Upper lobe of left lung (tissue), 4 donors: ENCODE results near the gene DNTTIP2.

Experiments
- EP300 ChIP-seq, 4 donors: sonication (generic); formaldehyde crosslinking; IDR thresholded peaks; one replicate each; pipeline ENCODE4 v1.5.1; 2017; ENCODE audit warnings: antibody characterized with exemption in 4 of 4, control low read depth in 2 of 4
- POLR2A ChIP-seq, 4 donors: fragments of 450-650 bp; IDR thresholded peaks; one replicate each; pipeline ENCODE4 v1.5.1; 2016 to 2017; ENCODE audit warnings: antibody characterized with exemption in 4 of 4, mild to moderate bottlenecking in 2 of 4
- POLR2AphosphoS5 ChIP-seq, 2 donors: sonication (generic); formaldehyde crosslinking; IDR thresholded peaks; one replicate each; pipeline ENCODE4 v1.5.1; 2017; ENCODE audit warnings: antibody characterized with exemption in 2 of 2
- TF ChIP-seq, protein P1 (sequence below), 6 experiments: fragments of 450-650 bp in 4 of 6; fragments of 200-600 bp in 2 of 6; sonication (generic) in 2 of 6; IDR thresholded peaks; one replicate each; pipeline ENCODE4 v1.5.1; 2016 to 2019; ENCODE audit warnings: antibody characterized with exemption in 6 of 6

GRCh38 chr1:93865253-93865652, 13.8 kb downstream of the DNTTIP2 start:
- TF ChIP-seq, protein P1, sequence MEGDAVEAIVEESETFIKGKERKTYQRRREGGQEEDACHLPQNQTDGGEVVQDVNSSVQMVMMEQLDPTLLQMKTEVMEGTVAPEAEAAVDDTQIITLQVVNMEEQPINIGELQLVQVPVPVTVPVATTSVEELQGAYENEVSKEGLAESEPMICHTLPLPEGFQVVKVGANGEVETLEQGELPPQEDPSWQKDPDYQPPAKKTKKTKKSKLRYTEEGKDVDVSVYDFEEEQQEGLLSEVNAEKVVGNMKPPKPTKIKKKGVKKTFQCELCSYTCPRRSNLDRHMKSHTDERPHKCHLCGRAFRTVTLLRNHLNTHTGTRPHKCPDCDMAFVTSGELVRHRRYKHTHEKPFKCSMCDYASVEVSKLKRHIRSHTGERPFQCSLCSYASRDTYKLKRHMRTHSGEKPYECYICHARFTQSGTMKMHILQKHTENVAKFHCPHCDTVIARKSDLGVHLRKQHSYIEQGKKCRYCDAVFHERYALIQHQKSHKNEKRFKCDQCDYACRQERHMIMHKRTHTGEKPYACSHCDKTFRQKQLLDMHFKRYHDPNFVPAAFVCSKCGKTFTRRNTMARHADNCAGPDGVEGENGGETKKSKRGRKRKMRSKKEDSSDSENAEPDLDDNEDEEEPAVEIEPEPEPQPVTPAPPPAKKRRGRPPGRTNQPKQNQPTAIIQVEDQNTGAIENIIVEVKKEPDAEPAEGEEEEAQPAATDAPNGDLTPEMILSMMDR (IDR thresholded peaks at IDR 0.05) = no peak
- TF ChIP-seq POLR2AphosphoS5 (IDR thresholded peaks at IDR 0.05) (no peak), POLR2A (IDR thresholded peaks at IDR 0.05) (no peak), EP300 (IDR thresholded peaks at IDR 0.05) (no peak)
